Forelimb muscle (tissue), 1 donor: ENCODE results near the gene CYB561A3. TPM values are rescaled to one million over a fixed set of nuclear protein-coding genes. Genes with fewer than 3 reads are reported as not detected.

Experiments
- DNase-seq: peaks from one replicate; pipeline ENCODE4 v3.0.0-alpha.2; 2013; ENCODE audit warnings: low read depth
- polyA plus RNA-seq: library from polyadenylated mRNA; unstranded; fragments of 120-200 nt; gene quantifications from one replicate; pipeline ENCODE4 v1.2.1, GENCODE V29; 2013; ENCODE audit not compliant: insufficient read length

The CYB561A3 gene
- polyA plus RNA-seq, 1 donor: 16.4 TPM

DNA sequence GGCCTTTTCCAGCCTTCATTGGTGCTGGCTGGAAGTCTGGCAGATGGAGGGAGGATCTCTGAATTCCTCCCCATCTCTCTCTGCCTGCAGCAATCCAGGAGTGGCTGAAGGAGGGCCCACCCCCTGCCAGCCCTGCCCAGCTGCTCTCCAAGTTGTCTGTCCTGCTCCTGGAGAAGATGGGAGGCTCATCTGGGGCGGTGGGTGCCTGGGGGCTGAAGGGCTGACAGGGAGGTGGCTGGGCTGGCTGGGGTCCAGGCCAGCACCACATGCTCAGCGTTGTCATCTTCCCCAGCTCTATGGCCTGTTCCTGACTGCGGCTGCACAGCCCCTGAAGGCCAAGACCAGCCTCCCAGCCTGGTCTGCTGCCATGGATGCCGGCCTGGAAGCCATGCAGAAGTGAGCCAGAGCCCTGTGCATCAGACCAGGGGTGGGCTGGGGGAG is 16.5 kb downstream of the CYB561A3 start:
- DNase-seq: no peak

GRCh38 chr11:61343792-61344745 is 17.6 kb downstream of the CYB561A3 start:
- DNase-seq: no peak

DNA sequence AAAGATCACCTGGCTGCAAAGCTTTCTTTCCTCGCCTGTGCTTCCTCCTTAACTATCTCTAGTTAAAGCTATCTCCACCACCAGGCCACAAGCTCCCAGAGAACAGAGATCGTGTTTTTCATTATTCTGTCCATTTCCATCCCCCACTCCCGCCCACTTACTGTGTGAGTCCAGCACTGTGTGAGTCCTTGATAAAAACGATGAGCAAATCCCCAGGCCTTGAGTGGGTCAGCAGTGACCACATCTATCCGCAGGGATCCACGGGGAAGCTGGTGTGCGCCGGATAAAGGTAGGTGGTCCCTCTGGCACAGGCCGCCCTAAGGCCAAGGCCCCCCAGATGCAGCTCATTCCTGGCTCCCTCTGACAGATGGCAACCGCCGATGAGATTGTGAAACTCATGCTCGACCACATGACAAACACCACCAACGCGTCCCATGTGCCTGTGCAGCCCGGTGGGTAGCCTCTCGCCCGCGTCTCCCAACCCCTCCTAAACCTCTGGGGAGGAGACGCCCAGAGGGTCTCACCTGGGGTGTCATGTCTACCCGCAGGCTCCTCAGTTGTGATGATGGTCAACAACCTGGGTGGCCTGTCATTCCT is 19.4 kb downstream of the CYB561A3 start:
- DNase-seq: no peak

DNA sequence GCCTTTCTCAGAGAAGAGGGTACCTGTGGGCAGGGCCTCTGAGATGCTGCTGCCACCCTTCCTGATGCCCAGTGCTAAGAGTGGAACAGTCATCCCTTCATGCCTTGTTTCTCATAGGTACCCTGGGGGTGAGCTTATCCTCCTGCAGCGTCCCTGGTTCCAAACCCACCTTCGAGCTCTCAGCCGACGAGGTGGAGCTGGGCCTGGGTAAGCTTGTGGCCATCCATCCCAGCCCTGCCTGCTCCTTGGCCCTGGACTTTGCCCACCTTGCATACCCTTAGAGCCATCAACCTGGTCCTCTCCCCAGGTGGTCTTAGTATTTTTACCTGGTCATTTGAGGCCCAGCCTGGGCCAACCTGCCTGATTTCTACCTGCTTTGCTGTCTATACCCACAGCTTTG is 20.0 kb downstream of the CYB561A3 start:
- no peak for DNase-seq

DNA sequence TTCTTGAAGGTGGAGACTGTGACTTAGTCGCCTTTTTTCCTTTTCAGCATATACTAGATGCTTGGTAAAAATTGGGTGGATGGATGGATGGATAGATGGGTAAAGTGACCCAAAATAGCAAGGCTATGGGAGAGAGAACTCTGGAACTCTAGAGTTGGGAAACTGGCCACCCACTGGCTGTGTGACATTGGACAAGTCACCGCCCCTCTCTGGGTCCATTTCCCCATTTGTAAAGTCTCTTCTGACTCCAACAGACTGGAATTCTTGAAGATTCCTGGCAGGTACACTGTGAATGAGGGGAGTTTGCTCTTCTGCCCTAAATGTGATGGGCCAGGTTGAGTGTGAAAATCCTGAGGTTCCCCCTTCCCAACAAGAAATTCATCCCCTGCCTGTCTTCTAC is 20.7 kb downstream of the CYB561A3 start:
- no peak for DNase-seq

GRCh38 chr11:61339490-61339878 is 22.2 kb downstream of the CYB561A3 start:
- DNase-seq: no peak

DNA sequence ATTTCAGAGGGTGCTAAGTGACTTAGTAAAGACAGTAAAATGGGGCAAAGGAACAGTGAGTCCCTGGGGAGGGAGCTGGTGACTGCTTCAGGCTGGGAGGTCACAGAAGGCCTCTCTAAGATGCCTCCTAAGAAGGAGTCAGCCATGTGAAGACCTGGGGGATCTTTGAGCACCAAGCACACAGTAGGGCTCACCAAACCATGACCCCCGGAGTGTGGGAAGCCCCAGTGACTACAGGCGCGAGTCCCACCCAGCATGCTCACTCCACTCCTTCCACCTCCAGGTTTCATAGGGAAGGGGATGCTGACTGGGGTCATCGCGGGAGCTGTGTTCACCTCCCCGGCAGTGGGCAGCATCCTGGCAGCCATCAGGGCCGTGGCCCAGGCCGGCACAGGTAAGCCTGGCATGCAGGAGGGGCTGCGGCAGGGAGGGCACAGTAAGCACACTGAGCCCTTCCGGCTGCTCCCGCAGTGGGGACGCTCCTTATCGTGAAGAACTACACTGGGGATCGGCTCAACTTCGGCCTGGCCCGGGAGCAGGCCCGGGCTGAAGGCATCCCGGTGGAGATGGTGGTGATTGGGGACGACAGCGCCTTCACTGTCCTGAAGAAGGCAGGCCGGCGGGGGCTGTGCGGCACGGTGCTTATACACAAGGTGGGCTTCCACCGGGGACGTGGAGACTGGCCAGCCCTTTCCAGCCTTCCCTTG is 22.7 kb downstream of the CYB561A3 start:
- no peak for DNase-seq

DNA sequence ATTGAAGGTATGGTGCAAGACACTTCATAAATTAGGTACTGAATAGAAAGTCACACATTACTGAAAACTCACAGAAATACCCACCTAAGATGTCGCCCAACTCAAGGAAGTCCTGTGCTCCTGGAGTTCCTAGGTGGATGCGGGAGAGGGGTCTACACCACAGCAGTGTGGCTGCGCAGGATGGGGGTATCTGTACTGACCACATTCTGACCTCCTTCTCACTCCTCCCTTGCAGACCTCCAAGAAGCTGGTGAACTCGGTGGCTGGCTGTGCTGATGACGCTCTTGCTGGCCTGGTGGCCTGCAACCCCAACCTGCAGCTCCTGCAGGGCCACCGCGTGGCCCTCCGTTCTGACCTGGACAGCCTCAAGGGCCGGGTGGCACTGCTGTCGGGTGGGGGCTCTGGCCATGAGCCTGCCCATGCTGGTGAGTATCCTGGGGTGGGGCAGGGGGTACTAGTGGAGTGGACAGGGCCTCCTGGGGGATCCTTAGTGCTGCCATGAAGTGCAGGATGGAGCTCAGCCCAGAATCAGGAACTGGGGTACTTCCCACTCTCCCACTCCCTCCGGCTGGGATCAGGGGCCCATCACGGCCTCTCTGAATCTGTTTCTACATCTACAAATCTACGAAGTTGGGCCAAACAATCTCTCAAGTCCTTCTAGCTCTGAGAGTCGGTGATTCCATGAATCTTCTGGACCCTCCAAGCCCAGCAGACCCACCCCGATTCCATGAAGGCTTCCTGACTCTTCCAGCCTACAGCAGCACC is 23.8 kb downstream of the CYB561A3 start:
- DNase-seq: no peak

DNA sequence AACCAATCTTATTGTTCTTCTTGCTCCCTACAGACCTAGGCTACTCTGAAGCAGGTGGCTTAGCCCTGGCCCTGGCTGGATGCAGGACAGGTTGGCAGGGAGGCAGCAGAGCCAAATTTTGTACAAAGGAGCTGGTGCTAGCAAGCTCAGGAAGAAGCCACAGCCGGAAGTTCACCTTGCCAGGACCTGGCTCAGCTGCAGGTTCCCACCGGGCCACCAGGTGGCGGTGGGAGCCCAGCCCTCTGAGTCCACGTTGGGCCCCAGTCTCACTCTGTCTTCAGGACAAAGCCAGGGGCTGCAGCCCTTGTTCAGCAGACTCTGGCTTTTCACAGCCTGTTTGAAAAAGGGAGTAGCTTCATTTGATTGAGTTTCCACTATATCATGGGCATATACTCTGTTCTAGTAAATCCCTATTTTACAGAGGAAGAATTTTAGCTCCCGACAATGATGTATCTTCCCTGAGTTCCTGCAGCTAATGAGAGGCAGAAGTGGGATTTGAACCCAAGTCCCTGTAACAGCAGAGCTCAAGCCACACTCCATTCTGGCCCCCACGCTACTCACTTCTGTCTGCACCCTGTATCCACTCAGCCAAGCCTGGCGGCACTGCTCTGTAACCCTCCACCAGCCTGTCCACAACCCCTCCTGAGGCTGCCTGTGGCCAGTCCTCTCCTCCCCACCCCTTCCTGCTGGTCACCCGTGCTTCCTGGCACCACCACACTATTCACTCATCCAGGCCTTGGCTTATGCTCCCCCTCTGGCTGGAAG is 25.3 kb downstream of the CYB561A3 start:
- DNase-seq: no peak

DNA sequence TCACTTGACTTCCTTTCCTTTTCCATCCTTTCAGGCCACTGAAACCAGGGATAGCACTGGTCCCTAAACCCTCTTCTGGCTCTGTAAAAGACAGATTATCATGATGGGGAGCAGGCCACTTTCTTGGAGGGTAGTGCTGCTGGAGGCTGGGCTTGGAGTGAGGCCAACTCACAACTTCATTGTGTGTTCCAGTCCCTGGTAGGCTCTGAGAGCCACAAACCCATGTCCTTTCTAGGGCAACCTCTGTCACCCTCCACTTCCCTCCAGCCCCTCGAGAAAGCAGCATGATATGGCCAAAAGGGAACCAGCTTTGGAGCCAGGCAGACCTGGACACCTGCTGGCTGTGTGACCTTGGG is 26.3 kb downstream of the CYB561A3 start:
- DNase-seq: no peak

GRCh38 chr11:61334434-61335354 is 27.0 kb downstream of the CYB561A3 start:
- no peak for DNase-seq

DNA sequence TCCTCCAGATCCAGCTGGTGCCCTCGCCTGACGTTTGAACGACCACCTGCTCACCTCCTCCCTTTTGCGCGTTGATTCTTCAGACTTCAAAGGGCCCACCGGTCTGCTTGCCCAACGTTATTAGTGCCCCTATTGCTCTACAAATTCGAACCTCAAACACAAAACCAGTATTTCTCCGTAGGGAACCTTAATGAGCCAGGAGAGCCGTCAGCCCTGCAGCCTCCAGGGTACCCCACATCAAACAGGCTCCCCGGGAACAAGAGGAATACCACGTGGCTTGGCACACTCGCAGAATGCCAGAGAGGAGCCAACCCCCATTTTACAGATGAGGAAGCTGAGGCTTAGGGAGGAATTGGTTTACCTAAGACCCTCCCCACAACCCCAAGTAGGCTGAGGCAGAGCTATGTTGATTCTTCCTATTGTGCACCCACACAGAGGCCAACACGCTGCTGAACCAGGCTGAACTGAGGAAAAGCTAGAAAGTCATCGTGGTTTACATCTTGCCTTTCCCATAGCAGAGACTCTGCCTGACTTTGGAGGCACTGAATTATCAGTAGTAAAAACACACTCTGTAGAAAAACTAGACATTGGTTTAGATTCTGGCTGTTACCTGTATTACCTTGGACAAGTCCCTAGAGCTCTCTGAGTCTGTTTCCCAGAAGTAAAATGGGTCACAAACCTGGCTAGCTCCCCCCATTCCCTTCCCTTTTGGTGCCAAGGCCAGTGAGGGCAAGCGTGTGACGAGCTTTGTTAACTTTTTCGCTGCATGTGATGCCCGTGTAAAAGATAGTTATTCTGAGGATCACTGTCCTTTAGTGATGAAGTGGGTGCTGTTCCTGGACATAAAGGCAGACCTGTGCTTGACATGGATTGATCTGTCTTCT is 27.9 kb downstream of the CYB561A3 start:
- no peak for DNase-seq

DNA sequence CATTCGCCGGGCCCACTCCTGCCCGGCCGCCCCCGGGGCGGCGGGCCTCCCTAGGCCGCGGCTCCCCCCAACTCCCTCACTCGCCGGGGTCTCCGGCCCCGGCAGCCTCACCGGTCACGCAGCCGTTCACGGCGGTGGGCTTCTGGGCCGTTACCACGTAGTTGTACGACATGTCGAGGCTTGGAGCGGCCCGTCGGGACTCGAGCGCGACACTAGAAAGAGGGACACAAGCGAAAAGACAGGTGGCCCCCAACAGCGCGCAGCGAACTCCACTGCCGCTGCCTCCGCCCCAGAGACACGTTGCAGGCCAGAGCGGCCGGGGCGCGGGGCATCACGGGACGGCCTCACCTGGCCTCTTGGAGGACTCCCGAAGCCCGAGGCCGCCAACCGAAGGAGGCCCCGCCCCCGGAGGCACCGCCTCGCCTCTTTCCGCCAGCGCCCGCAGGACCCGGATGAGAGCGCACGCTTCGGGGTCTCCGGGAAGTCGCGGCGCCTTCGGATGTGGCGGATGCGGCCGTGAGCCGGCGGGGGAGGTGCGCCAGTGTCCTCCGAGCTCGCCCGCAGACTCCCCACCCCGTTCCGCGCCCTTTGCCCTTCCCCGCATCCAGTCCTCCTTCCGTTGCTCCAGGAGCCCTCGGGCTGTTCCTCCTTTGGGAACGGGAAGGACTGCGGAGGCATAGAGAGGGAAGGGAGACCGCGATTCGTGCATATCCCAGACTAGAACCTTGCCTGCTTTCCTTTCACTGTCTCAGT is 28.7 kb downstream of the CYB561A3 start, which contains the start of the genes DDB1 and TKFC:
Gene DDB1 (minus strand): TSS at position 309 of the 753 bp plus-strand sequence. CDS start 137 bp downstream, at position 172.
Gene TKFC (plus strand): TSS at position 432 of the 753 bp plus-strand sequence. CDS start 1,501 bp downstream, outside the sequence.
- DNase-seq: peak; percentile 67

DNA sequence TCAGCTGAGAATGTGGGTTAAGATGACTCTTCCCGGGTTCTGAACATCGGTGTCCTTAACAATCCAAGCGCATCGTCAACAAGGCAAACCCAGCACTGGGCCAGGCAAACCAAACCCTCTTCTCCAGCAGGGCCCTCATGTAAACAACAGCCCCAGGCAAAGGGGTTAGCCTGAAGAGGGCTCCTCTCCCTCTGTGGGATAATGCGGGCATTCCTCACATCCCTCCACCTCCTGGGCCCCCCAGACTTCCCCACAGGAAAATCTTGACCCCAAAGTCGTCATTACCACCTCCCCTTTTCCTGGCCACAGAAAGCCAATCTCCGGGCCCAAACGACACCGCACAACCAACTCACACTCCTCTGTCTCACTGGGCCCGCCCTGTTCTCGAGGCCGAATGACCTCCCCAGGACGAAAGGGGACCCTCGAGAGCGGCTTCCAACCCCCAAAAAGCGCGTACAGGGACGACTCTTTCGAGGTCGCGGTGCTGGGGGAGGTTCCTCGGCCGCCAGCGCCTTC is 29.3 kb downstream of the CYB561A3 start:
- DNase-seq: no peak

DNA sequence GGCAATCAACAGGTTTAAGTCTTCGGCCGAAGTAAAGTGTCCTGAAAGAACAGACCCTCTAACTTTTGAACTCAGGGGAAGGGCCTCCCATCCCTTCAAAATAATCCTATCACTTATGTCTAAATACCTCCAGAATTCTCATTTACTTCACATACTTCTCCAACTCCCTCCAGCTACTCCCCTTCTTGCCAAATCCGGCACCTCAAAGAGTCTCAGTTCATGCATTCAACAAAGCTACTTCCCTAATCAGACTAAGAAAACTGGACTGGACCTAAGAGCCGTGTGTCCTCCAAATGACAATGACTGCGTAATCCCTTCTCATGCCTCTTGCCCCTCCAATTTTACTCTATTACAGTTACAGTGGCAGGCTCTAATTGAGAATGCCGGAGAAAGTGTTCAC is 30.0 kb downstream of the CYB561A3 start:
- DNase-seq: no peak

DNA sequence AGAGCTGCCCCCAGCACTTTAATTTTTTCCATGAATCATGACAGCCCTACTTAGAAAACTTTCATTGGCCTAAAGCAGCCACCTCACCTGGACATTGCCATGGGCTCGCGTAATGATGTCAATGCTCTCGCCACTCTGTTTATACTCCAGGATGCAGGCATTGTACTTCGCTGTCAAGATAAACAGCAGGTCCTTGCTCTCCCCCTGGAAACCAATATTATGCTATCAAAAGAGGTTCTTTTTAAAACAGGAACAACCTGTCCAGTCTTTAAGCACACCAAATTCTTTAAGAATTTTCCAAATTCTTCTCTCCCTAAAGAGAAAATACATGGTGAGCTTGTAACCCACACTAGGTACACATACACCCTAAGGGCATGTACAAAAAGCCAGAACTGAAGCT is 31.8 kb downstream of the CYB561A3 start:
- no peak for DNase-seq

- DNase-seq: no peak
Observed at GRCh38 chr11:61328351-61328750, 33.3 kb downstream of the CYB561A3 start.

- DNase-seq: no peak
Observed at GRCh38 chr11:61327669-61328071, 34.0 kb downstream of the CYB561A3 start.
